ENCODE measurements around the gene PDCD2L.
A peak's percentile ranks its signal among the peaks of the same experiment; 100 is the strongest.
"Not testable (repeated sequence)": the region's sequence is repeated elsewhere in the genome, so short reads cannot be mapped to it uniquely, and the experiment has no call there.

Gene PDCD2L

DNA sequence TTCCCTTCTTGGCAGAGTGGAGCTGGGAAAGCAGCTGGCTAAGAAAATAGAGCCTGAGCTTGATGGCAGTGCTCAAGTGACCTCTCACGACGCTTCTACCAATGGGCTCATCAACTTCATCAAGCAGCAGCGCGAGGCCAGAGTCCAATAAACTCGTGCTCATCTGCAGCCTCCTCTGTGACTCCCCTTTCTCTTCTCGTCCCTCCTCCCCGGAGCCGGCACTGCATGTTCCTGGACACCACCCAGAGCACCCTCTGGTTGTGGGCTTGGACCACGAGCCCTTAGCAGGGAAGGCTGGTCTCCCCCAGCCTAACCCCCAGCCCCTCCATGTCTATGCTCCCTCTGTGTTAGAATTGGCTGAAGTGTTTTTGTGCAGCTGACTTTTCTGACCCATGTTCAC lies 4.3 kb upstream of the PDCD2L start:
- DNase-seq (ENCODE audit: low read depth) = no peak
- H3K4me3 ChIP-seq (ENCODE audit: low read depth, low read length) = no peak overlapping the region
- no peak for TF ChIP-seq CTCF (conservative IDR thresholded peaks at IDR 0.05; ENCODE audit: low read depth, low read length)

DNA sequence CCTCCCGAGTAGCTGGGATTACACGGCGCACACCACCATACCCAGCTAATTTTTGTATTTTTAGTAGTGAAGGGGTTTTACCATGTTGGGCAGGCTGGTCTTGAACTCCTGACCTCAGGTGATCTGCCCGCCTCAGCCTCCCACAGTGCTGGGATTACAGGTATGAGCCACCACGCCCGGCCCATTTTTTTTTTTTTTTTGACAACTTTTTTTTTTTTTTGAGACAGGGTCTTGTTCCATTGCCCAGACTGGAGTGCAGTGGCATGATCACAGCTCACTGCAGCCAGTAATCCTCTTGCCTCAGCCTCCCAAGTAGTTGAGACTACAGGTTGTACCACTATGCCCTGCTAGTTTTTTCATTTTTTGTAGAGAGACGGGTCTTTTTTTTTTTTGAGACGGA lies 3.4 kb upstream of the PDCD2L start:
- not testable (repeated sequence) for DNase-seq (ENCODE audit: low read depth); H3K4me3 ChIP-seq (ENCODE audit: low read depth, low read length)

DNA sequence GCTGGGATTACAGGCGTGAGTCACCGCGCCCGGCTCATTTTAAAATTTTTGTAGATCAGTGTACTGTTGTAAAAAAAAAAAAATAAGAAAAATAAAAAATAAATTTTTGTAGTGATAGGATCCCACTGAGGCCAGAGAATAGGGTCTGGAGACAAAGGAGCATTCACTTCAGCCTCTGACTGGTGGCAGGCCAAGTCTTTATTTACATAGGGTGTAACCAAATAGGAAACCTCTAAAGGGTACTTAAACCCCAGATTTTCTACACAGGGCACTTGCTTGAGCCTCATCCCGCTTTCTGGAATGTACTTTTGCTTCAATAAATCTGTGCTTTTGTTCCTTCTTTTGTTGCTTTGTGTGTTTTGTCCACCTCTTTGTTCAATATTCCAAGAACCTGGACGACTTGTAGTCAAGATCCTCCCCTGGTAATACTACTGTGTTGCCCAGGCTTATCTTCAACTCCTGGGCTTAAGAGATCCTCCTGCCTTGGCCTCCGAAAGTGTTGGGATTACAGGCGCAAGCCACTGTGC lies 2.1 kb upstream of the PDCD2L start:
- no peak for DNase-seq (ENCODE audit: low read depth)
- H3K4me3 ChIP-seq (ENCODE audit: low read depth, low read length) = no peak overlapping the region
- no peak for TF ChIP-seq CTCF (conservative IDR thresholded peaks at IDR 0.05; ENCODE audit: low read depth, low read length)

- H3K4me3 ChIP-seq (ENCODE audit: low read depth, low read length) = peak overlapping the region; percentile 90
- no peak for DNase-seq (ENCODE audit: low read depth)
- no peak for TF ChIP-seq CTCF (conservative IDR thresholded peaks at IDR 0.05; ENCODE audit: low read depth, low read length)
Observed at GRCh38 chr19:34403784-34404108, 453 bp upstream of the PDCD2L start.

DNA sequence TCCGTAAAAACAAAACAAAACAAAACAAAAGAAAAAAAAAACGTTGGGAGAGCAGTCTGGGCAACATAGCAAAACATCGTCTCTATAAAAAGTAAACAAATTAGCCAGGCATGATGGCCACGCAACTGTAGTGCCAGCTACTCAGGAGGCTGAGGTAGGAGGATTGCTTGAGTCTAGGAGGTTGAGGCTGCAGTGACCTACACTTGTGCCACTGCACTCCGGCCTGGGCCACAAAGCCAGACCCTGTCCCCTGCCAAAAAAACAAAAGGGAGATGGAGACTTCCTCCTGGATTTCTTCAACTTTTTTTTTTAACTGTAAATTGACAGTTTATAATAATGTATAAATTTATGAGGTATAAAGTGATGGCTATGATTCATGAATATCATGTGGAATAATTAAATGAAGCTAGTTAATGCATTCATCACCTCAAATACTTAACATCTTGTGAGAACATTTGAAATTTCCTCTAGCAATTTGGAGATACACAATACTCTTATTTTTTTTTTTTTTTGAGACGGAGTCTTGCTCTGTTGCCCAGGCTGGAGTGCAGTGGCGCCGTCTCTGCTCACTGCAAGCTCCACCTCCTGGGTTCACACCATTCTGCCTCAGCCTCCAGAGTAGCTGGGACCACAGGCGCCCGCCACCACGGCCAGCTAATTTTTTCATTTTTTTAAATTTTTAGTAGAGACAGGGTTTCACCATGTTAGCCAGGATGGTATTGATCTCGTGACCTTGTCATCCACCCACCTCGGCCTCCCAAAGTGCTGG lies 1.9 kb downstream of the PDCD2L start:
- no peak for DNase-seq (ENCODE audit: low read depth)
- H3K4me3 ChIP-seq (ENCODE audit: low read depth, low read length) = no peak overlapping the region
- no peak for TF ChIP-seq CTCF (conservative IDR thresholded peaks at IDR 0.05; ENCODE audit: low read depth, low read length)

DNA sequence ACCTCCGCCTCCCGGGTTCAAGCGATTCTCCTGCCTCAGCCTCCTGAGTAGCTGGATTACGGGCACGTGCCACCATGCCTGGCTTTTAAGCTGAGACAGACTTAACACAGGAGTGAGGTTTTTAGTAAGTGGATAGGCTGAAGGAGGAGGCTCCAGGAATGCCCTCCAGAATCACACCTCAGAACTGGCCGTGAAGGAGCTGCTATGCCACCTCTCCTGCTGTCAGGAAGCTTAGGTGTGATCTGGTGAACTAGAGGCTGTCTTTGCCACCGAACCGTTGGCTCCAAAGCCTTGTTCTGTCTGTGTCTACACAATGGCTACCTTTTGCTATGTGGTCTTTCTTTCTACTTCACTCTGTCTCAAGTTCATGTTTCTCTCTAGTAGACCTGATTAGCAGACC lies 4.2 kb downstream of the PDCD2L start:
- DNase-seq (ENCODE audit: low read depth) = no peak
- TF ChIP-seq CTCF (conservative IDR thresholded peaks at IDR 0.05; ENCODE audit: low read depth, low read length) = no peak
- H3K4me3 ChIP-seq (ENCODE audit: low read depth, low read length) = no peak overlapping the region

DNA sequence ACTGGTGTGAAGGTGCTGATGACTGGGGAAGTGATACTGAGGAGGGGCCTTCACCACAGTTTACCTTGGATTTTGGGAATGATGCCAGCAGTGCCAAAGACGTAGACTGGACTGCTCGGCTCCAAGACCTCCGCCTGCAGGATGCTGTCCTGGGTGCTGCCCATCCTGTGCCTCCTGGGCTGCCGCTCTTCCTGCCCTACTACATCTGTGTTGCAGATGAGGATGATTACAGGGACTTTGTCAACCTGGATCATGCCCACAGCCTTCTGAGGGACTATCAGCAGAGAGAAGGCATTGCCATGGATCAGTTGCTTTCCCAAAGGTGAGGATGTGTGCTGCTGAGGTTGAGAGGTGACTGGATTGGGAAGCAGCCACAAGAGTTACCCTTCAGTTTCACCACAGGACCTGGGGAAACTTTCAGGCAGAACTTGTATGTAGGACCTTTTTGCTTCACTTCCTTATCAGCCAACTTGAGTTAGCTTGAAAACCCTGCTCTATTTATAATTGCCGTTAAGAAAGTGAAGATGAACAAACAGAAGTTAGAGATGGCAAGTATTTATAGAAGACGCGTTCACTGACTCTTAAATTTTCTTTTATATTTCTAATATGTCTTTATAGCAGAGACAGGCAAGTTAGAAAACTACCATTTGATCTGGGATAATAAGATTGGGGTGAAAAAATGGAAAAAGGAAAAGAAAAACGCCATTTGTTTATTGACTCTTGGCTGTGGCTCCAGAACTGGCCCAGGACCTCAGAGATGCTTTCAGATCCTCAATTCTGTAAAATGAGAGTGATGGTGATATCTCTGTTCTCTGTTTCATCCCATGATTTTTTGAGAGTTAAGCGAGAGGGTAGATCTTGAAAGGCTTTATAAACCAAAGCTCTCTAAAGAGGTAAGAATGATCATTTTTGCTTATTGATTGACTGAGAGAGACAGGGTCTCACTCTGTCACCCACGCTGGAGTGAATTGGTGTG lies 5.3 kb downstream of the PDCD2L start:
- no peak for DNase-seq (ENCODE audit: low read depth)
- H3K4me3 ChIP-seq (ENCODE audit: low read depth, low read length) = no peak overlapping the region
- no peak for TF ChIP-seq CTCF (conservative IDR thresholded peaks at IDR 0.05; ENCODE audit: low read depth, low read length)

Data from choroid plexus epithelial cell (primary cell).